Tibial nerve (tissue), 4 donors: Measurements from ENCODE around the gene TTC23L. TPM values are rescaled to one million over a fixed set of nuclear protein-coding genes. Genes with fewer than 3 reads are reported as not detected.

Experiments
- DNase-seq, 2 donors: peaks; one replicate each; pipeline ENCODE4 v3.0.0-alpha.2; 2019; ENCODE audit warnings: low spot score in 2 of 2
- H3K27ac ChIP-seq, 4 donors: fragments of 200-600 bp; sonication (generic) in 3 of 4; one replicate each; pipeline ENCODE4 v1.5.1; 2017 to 2019; ENCODE audit warnings: mild to moderate bottlenecking in 1 of 4
- H3K27me3 ChIP-seq, 2 donors: fragments of 200-600 bp; sonication (generic) in 1 of 2; one replicate each; pipeline versions ENCODE4 v1.5.1 to v1.6.0; 2017 to 2019
- H3K36me3 ChIP-seq, 3 donors: fragments of 200-600 bp; sonication (generic); one replicate each; pipeline ENCODE4 v1.5.1; 2018 to 2019
- H3K4me1 ChIP-seq, 4 donors: fragments of 200-600 bp; sonication (generic) in 3 of 4; one replicate each; pipeline ENCODE4 v1.5.1; 2017 to 2019
- H3K4me3 ChIP-seq, 4 donors: fragments of 200-600 bp; sonication (generic) in 3 of 4; one replicate each; pipeline ENCODE4 v1.5.1; 2017 to 2019; ENCODE audit warnings: mild to moderate bottlenecking in 1 of 4, moderate library complexity in 1 of 4
- H3K9me3 ChIP-seq, 4 donors: fragments of 200-600 bp; sonication (generic) in 3 of 4; one replicate each; pipeline ENCODE4 v1.5.1; 2017 to 2019
- EP300 ChIP-seq, 2 donors: sonication (generic); formaldehyde crosslinking; IDR thresholded peaks; one replicate each; pipeline ENCODE4 v1.6.1; 2017; ENCODE audit warnings: antibody characterized with exemption in 2 of 2, mild to moderate bottlenecking in 1 of 2
- POLR2A ChIP-seq, 2 donors: fragments of 450-650 bp; IDR thresholded peaks; one replicate each; pipeline ENCODE4 v1.6.1; 2017; ENCODE audit warnings: antibody characterized with exemption in 2 of 2, mild to moderate bottlenecking in 2 of 2, moderate library complexity in 2 of 2
- WGBS, 2 donors: methylation state at CpG; one replicate each; pipeline ENCODE4 v1.1.5; 2018; 5-methylcytosine and 5-hydroxymethylcytosine counted together
- total RNA-seq, 4 donors: library from RNA; depleted of rRNA; stranded (reverse); fragments of >200 nt; gene quantifications; one replicate each; pipeline ENCODE4 v1.1.0, GENCODE V29; 2016
- TF ChIP-seq, protein P1 (sequence below), 5 experiments: fragments of 200-600 bp in 3 of 5; fragments of 450-650 bp in 2 of 5; sonication (generic) in 3 of 5; IDR thresholded peaks; one replicate each; pipeline ENCODE4 v1.5.1; 2016 to 2019; ENCODE audit warnings: antibody characterized with exemption in 5 of 5, mild to moderate bottlenecking in 3 of 5, moderate library complexity in 2 of 5

Gene TTC23L
- total RNA-seq, 4 donors from 2014 or later = 0.39 to 5.4 (median 2.7) TPM

DNA sequence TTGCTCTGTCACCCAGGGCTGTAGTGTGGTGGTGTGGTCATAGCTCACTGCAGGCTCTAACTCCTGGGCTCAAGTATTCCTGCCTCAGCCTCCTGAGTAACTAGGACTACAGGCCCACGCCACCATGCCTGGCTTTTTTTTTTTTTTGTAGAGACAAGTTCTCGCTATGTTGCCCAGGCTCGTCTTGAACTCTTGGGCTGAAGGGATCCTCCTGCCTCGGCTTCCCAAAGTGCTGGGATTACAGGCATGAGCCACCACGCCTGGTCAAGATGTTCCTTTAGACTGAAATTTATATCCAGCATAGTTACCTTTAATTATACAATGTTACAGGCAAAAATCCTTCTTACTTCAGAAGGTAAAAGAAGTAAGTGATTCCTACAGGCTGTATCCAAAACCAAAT lies 88.8 kb downstream of the TTC23L start:
- no peak overlapping the region for H3K27ac ChIP-seq
- H3K27me3 ChIP-seq = no peaks in the 10 kb centered on the region
- WGBS, 2 donors = 94 to 97% methylated on average over 5 of the region's 5 CpGs
- H3K4me1 ChIP-seq = peaks cover 0 to 28% (median 15%) of the 10 kb centered on the region in 4 donors
- TF ChIP-seq, protein P1, sequence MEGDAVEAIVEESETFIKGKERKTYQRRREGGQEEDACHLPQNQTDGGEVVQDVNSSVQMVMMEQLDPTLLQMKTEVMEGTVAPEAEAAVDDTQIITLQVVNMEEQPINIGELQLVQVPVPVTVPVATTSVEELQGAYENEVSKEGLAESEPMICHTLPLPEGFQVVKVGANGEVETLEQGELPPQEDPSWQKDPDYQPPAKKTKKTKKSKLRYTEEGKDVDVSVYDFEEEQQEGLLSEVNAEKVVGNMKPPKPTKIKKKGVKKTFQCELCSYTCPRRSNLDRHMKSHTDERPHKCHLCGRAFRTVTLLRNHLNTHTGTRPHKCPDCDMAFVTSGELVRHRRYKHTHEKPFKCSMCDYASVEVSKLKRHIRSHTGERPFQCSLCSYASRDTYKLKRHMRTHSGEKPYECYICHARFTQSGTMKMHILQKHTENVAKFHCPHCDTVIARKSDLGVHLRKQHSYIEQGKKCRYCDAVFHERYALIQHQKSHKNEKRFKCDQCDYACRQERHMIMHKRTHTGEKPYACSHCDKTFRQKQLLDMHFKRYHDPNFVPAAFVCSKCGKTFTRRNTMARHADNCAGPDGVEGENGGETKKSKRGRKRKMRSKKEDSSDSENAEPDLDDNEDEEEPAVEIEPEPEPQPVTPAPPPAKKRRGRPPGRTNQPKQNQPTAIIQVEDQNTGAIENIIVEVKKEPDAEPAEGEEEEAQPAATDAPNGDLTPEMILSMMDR (IDR thresholded peaks at IDR 0.05) = no peak
- no peak for TF ChIP-seq POLR2A (IDR thresholded peaks at IDR 0.05)
- TF ChIP-seq EP300 (IDR thresholded peaks at IDR 0.05) = no peak
- H3K9me3 ChIP-seq = no peaks in the 10 kb centered on the region
- H3K36me3 ChIP-seq = peaks cover 0 to 42% (median 6%) of the 10 kb centered on the region in 3 donors
- no peak for DNase-seq
- H3K4me3 ChIP-seq = no peak overlapping the region

DNA sequence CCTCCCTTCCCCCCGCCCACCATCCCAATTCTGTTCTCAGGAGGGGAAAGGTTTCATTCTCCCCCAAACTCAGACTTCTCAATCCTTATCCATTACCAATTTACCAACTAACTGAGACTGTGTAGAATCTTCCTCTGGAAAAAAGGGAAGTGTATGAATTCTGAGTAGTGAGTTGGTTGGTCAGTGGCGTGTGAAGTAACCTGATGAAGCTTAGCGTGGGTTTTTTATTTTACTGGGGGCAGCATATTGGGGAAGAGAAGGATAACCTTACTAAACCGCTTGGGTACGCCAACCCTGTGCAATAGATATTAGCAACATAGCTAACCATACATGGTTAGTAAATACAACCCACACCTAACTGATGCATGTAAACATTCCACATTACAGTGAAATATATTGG lies 89.3 kb downstream of the TTC23L start:
- peaks cover 0 to 38% (median 6%) of the 10 kb centered on the region in 3 donors for H3K36me3 ChIP-seq
- WGBS, 2 donors = 95% methylated on average over 5 of the region's 5 CpGs
- no peak overlapping the region for H3K27ac ChIP-seq
- H3K27me3 ChIP-seq = no peaks in the 10 kb centered on the region
- no peak overlapping the region for H3K4me3 ChIP-seq
- H3K9me3 ChIP-seq = no peaks in the 10 kb centered on the region
- TF ChIP-seq EP300 (IDR thresholded peaks at IDR 0.05) (no peak), POLR2A (IDR thresholded peaks at IDR 0.05) (no peak)
- TF ChIP-seq, protein P1 (IDR thresholded peaks at IDR 0.05) = no peak
- DNase-seq = no peak
- peaks cover 0 to 28% (median 15%) of the 10 kb centered on the region in 4 donors for H3K4me1 ChIP-seq

DNA sequence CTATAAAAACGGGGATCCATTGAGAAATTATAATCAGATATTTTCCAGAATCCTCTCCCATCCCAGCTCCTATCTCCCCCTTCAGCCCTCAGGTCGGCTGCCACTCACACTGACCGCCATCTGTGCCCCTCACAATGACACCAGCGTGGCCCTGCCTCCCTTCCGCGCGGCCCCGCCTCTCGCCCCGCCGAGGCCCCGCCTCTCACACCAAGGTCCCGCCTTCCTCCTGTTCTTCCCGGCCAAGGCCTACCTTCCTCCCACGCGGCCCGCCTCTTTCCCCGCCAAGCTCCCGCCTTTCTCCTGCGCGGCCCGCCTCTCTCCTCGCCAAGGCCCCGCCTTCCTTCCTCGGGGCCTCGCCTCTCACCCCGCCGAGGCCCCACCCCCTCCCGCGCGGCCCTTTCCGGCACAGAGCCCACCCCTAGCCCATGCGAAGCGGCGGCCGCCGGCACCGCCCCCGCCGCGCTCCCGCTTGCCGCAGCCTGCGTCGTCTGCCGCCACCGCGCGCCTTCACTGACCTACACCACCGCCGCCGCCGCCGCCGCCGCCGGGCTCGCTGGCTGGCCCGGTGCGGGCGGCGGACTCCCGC lies 90.3 kb downstream of the TTC23L start, which contains the start of gene DNAJC21:
Gene DNAJC21, plus strand, starts transcription at position 426 of the 586 bp plus-strand sequence. CDS start 261 bp downstream, outside the sequence.
- TF ChIP-seq POLR2A (IDR thresholded peaks at IDR 0.05) = peak in 1 of 2 donors; percentile 34
- TF ChIP-seq, protein P1 (IDR thresholded peaks at IDR 0.05) = no peak
- peak in 1 of 2 donors; percentile 27 for TF ChIP-seq EP300 (IDR thresholded peaks at IDR 0.05)
- Histone ChIP-seq H3K9me3 (no peaks in the 10 kb centered on the region), H3K27ac (peak within 1 kb of the TSS; percentile 88 to 99 (median 96)), H3K36me3 (peaks cover 0 to 29% (median 6%) of the 10 kb centered on the region in 3 donors), H3K4me1 (peaks cover 0 to 28% (median 15%) of the 10 kb centered on the region in 4 donors), H3K4me3 (peak within 1 kb of the TSS; percentile 57 to 88 (median 78)), H3K27me3 (no peaks in the 10 kb centered on the region)
- DNase-seq = peak; percentile 92 to 94
- WGBS, 2 donors = 1% methylated on average over 32 to 47 of the region's 63 CpGs

DNA sequence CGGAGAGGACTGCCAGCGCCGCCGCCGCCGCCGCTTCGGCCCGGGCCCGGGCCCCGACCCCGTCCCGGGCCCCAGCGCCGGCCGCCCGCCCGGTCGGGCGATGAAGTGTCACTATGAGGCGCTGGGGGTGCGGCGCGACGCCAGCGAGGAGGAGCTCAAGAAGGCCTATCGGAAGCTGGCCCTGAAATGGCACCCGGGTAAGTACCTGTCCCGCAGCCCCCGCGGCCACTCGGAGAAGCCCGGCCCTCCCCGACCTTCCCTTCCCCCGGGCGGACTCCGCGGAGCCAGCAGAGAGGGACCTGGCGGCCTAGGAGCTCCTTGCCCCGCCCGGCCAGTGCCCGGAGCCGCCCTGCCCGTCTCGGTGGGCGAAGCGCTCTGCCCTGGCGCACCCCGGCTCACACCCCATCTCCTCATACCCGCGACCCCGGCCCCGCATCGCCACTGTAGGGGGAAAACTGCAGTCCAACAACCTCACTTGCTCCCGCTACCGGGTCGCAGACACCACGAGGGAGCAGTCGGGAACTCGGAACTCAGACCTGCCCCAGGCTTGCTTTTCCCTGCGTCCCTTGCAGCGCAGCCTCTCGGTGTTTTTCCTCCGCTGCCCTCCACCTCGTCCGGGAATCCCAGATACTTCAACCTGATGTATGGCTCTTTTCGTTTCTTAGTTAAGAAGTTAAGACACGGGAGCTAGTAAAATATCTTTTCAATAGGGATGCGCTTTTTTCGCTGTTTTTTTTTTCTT lies 90.9 kb downstream of the TTC23L start:
- Histone ChIP-seq H3K9me3 (no peaks in the 10 kb centered on the region), H3K4me3 (peak overlapping the region; percentile 57 to 88 (median 78)), H3K4me1 (peaks cover 0 to 30% (median 15%) of the 10 kb centered on the region in 4 donors), H3K36me3 (peaks cover 0 to 23% (median 6%) of the 10 kb centered on the region in 3 donors), H3K27me3 (no peaks in the 10 kb centered on the region), H3K27ac (peak overlapping the region; percentile 88 to 99 (median 96))
- peak; percentile 73 to 75 for DNase-seq
- WGBS, 2 donors = 0 to 1% methylated on average over 21 to 23 of the region's 70 CpGs
- TF ChIP-seq EP300 (IDR thresholded peaks at IDR 0.05) = peak in 1 of 2 donors; percentile 43
- TF ChIP-seq, protein P1 (IDR thresholded peaks at IDR 0.05) = no peak
- TF ChIP-seq POLR2A (IDR thresholded peaks at IDR 0.05) = peak in 1 of 2 donors; percentile 39

DNA sequence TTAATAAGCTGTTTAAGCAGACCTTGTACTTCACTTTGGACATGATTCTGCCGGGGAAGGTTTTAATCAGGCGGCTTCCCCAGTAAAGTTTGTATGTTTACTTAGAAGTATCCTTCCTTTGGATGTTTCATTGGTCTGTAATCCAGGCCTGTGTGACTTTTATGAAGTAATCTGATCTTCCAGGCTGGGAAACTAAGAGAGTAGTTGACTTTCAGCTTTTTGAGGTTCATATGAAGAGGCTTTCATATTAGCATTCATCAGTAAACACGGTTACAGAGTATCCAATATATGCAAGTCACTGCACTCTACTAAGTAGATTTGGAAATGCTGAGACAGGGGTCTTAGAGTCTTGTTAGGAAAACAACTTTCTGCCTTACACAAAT lies 91.5 kb downstream of the TTC23L start:
- Histone ChIP-seq H3K4me3 (peak overlapping the region; percentile 57 to 88 (median 78)), H3K36me3 (peaks cover 0 to 17% (median 6%) of the 10 kb centered on the region in 3 donors), H3K27ac (peak overlapping the region; percentile 88 to 99 (median 96)), H3K4me1 (peaks cover 0 to 30% (median 15%) of the 10 kb centered on the region in 4 donors), H3K9me3 (no peaks in the 10 kb centered on the region), H3K27me3 (no peaks in the 10 kb centered on the region)
- TF ChIP-seq, protein P1 (IDR thresholded peaks at IDR 0.05) = no peak
- TF ChIP-seq POLR2A (IDR thresholded peaks at IDR 0.05) = no peak
- 0 to 1% methylated on average over 3 of the region's 3 CpGs for WGBS, 2 donors
- DNase-seq = no peak
